Ishikawa (cell line): Measurements from ENCODE around the gene ENTREP3.

ENCODE experiments used
- NFIC ChIP-seq: IDR thresholded peaks from 2 replicates; pipeline ENCODE4 v1.6.1; 2012
- TAF1 ChIP-seq: IDR thresholded peaks from 2 replicates; pipeline ENCODE4 v1.6.1; 2012; ENCODE audit warnings: low read depth, mild to moderate bottlenecking
- USF1 ChIP-seq: IDR thresholded peaks from 2 replicates; pipeline ENCODE4 v1.6.1; 2012
- YY1 ChIP-seq: IDR thresholded peaks from 2 replicates; pipeline ENCODE4 v1.6.1; 2012; ENCODE audit warnings: low read depth
- TF ChIP-seq, protein P1 (sequence below): IDR thresholded peaks from 2 replicates; pipeline ENCODE4 v1.6.1; 2012

- TF ChIP-seq, protein P1, sequence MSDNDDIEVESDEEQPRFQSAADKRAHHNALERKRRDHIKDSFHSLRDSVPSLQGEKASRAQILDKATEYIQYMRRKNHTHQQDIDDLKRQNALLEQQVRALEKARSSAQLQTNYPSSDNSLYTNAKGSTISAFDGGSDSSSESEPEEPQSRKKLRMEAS = no peak
- TF ChIP-seq TAF1 = no peak
- TF ChIP-seq YY1 = no peak
- TF ChIP-seq USF1 = no peak
- no peak for TF ChIP-seq NFIC
Observed at GRCh38 chr1:155207806-155208540, 47.3 kb downstream of the ENTREP3 start, which contains the start of gene THBS3.
